Medulla oblongata (tissue), 1 donor: ENCODE data around the gene GLRX2.
A peak's percentile ranks its signal among the peaks of the same experiment; 100 is the strongest.
"Not testable (repeated sequence)": the region's sequence is repeated elsewhere in the genome, so short reads cannot be mapped to it uniquely, and the experiment has no call there.

ENCODE experiments used
- DNase-seq: peaks from one replicate; pipeline ENCODE4 v3.0.0-alpha.2; 2015; ENCODE audit errors: extremely low spot score

Gene GLRX2

DNA sequence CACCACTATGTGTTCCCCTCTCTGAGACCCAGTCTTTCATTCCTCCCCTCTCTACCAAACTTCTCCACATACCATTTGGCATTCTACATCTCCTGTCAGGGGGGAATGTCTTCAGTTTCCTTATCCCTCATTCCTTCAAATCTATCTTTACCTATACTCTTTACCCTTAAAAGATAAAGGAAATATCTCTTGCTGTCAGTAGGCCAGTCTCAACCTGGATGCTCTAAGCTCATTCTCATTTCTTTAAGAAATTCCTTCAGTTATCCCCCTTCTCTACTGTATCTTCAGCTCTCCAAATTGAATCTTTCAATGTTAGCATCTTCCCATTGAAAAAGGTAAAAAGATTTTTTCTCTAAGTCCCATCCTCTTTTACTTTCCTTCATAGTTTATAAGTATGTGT, 39.3 kb downstream of the GLRX2 start:
- DNase-seq, result no peak

DNA sequence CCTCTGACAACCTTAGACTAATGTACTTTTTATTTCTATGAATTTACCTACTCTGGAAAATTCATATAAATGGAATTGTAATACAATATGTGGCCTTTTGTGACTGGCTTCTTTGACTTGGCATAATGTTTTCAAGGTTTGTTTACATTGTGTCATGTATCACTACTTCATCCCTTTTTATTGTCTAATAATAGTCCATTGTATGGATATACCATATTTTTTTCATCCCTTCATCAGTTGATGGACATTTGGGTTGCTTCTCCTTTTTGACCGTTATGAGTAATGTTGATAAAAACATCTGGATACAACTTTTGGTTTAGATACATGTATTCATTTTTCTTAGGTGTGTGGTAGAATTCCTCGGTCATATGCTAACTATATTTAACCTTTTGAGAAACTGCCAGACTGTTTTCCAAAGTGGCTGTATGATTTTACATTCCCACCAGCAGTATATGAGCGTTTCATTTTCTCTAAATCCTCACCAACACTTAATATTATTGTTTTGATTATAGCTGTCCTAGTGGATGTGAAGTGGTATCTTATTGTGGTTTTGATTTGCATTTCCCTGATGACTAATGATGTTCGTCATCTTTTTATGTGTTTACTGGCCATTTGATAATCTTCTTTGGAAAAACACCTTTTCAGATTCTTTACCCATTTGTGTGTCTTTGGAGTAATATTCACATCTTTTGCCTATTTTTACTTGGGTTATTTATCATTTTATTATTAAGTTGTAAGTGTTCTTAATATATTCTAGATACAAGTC, 42.3 kb downstream of the GLRX2 start:
- no peak for DNase-seq

DNA sequence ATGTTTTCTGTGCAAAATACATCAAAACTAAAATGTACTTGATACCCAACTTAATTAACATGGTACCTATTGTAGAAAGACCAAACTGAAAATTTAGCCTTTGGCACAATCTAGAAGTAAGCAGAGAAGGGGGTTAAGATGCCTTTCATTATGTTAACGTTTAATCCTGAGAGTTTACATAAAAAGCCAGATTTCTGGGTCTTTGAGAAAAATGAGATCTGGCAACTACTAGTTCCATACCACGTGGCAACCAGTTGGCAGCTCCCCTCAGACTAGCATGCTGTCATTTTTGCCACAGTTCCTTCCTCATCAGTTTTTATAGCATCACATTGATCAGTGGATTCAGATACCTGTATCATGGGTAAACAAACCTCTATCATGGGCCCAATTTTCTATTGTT, 44.3 kb downstream of the GLRX2 start:
- no peak for DNase-seq

DNA sequence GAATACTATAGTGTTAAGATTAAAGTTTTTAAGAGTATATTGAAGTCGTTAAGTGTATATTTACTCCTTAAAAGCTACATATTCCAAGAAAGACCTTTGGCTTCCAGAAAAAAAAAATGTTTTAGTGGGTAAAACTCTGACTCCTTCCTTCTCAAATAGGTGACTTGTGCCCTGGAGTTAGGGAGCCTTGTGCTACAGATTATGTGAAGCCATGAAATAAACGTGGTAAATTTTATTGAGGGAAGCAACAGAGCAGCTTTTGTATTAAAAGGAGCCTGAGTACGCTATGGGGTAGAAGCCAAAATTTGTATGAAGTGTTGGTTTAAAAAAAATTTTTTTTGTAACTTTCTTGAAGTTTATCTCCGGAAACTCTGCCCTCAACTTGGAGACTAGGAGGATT, 44.8 kb downstream of the GLRX2 start:
- peak; percentile 9 for DNase-seq

DNA sequence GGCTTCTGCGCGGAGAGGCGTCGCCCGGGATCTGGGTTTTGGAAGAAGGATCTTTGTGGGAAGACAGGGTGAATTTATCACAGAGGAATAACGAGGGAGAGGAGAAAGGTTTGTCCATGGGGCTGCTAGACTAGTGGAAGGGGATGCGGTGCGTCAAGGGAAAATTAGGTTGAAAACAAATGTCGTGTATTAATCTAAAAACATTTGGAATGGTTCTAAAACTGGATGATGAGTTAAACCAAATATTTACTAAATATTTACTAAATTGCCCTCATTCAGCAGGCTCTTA, 45.2 kb downstream of the GLRX2 start:
- DNase-seq, result no peak

DNA sequence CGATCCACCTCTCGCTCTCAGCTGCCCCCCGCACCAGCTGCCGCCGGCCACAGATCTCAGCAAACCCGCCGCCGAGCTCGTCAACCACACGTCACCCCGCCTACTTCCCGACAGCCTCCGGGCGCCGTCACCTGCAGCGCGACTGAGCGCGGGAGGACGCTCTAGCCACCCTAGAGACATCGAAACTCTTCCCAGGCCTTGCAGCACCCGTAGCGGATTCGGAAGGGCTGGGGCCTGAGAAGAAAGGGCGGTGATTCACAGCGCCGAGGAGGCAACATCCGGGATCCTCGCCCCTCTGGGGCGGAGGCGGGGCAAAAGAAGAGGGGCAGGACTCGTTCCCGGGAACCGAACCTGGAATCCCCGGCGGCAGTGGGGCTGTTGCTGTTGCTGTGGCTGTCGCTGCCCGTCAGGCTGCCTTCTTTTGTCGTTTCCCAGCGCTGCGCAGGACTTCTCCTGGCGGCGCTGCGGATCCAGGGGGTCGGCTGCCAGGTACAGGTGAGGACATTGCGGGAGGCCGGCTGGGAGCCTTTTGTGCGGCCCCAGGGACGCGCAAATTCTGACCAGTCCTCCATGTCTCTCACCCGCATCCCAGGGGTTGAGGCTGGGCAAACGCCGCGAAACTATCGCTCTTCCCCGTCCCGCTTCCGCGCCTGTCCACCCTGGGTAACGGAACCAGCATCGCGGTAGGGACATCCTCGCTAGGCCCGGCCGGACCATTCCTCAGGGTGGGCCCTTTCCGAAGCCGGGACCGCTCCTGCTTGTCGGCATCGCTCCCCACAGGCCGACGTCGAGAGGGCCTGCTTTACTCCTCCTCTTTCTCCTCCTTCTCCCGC, 45.7 kb downstream of the GLRX2 start, which contains the start of the genes RO60 and UCHL5:
Gene RO60, plus strand, starts transcription at position 331 of the 833 bp plus-strand sequence. CDS start 9,443 bp downstream, outside the sequence.
Gene UCHL5, minus strand, starts transcription at position 79 of the 833 bp plus-strand sequence. CDS start 100 bp downstream, outside the sequence.
- DNase-seq, result peak; percentile 99

DNA sequence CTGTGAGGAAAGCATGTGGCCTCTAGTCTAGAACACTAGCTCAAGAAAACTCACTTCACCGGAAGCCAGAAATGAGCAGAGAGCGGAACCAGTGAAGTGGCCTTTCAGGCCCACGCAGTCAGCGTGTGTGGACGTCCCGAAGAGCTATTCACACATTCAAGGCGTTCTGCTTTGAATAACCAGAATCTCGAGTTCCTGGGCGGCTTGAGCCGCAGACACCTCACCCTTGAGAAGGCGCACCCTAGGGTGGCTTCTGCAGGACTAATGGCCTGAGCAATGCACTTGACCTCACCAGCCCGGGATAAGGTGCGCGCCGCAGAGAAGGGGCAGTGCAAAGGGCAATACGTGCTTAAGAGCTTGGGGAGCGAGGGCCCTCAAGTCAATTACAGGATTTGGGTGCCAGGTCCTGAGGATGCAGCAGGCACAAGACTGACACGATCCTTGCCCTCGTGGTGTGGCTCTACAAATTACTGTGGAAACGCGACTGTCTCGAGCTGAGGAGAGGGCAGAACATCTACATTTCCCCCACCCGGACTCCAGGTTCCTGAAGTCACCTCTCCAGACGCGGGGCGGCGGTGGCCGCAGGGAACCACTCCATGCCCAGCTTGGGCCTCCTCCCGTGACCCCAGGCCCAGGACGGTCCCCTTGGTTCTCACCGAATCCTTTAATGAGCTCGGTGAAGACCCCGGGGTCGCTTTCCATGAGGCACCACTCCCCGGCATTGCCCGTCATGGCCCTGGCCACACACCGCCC, 46.5 kb downstream of the GLRX2 start:
- DNase-seq, result peak; percentile 46

DNA sequence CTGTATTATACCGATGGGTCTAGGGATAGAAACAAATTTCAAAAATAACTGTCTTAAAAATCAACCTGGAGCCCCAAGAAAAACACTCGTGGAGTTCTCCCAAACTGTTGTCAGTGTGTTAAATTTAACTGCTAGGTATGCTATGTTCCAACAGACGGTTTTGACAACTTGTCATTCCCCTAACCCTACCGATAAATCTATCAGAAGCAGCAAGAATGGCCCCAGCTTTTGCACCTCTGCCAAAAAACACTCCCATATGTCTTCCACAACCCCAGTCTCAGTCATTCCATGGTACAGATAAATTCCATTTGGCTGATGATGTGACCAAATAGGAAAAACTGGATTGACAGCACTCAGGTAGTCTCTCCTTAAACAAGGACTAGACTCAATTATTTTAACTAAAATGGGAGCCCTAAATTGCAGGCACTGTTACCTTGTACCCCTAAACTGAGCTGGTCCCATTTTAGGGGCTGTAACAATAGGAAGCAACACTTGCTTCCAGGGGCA, 51.0 kb downstream of the GLRX2 start:
- DNase-seq, result no peak

DNA sequence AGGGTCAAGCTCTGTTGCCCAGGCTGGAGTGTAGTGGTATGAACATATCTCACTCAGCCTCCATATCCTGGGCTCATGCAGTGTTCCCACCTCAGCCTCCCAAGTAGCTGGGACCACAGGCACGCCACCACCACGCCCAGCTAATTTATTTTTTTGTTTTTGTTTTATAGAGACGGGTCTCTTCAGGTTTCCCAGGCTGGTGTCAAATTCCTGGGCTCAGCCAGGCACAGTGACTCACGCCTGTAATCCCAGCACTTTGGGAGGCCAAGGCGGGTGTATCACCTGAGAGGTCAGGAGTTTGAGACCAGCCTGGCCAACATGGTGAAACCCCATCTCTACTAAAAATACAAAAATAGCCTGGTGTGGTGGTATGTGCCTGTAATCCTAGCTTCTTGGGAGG, 56.3 kb downstream of the GLRX2 start:
- DNase-seq, result not testable (repeated sequence)
